HEK293 (cell line): ENCODE measurements around the gene ARHGAP8.

Experiments used
- CTCF ChIP-seq: fragments of 450-650 bp; formaldehyde crosslinking; IDR thresholded peaks from 2 replicates; pipeline ENCODE4 v1.5.1; 2016; ENCODE audit warnings: missing biosample characterization, missing genetic modification characterization
- REST ChIP-seq: fragments of 450-650 bp; formaldehyde crosslinking; IDR thresholded peaks from 2 replicates; pipeline ENCODE4 v1.5.1; 2016; ENCODE audit warnings: missing biosample characterization, missing genetic modification characterization

GRCh38 chr22:44842417-44842816, 90.0 kb downstream of the ARHGAP8 start:
- no peak for TF ChIP-seq CTCF (tag by site-specific recombination)
- TF ChIP-seq REST (tag by site-specific recombination), result no peak
